HG03558 (cell line): ENCODE measurements around the gene ENDOV.

Source experiments
- ATAC-seq: cut with Tn5 transposase; IDR thresholded peaks from one replicate; pipeline ENCODE4 v1.9.1; 2021; ENCODE audit warnings: moderate number of reproducible peaks; ENCODE audit not compliant: unreplicated experiment; ENCODE audit errors: extremely low read depth

The ENDOV gene

GRCh38 chr17:80413771-80414507, 1.0 kb upstream of the ENDOV start:
- no peak for ATAC-seq

- ATAC-seq = no peak
These were observed 512 bp upstream of the ENDOV start for GRCh38 chr17:80414508-80414802.

- ATAC-seq = no peak
These were observed 715 bp downstream of the ENDOV start for GRCh38 chr17:80415626-80416137.

GRCh38 chr17:80416260-80416939, 1.4 kb downstream of the ENDOV start:
- no peak for ATAC-seq

GRCh38 chr17:80416940-80417293, 1.9 kb downstream of the ENDOV start:
- ATAC-seq = no peak

GRCh38 chr17:80418589-80418988, 3.6 kb downstream of the ENDOV start:
- no peak for ATAC-seq

GRCh38 chr17:80419255-80419654, 4.3 kb downstream of the ENDOV start:
- no peak for ATAC-seq

- no peak for ATAC-seq
These were observed 6.6 kb downstream of the ENDOV start for GRCh38 chr17:80421381-80422090.

GRCh38 chr17:80422276-80422675, 7.3 kb downstream of the ENDOV start:
- no peak for ATAC-seq

- no peak for ATAC-seq
These were observed 8.0 kb downstream of the ENDOV start for GRCh38 chr17:80422981-80423380.

- ATAC-seq = no peak
These were observed 8.7 kb downstream of the ENDOV start for GRCh38 chr17:80423536-80424225.

GRCh38 chr17:80424261-80424660, 9.3 kb downstream of the ENDOV start:
- ATAC-seq = no peak

- ATAC-seq = no peak
These were observed 10.2 kb downstream of the ENDOV start for GRCh38 chr17:80424878-80425765.

GRCh38 chr17:80425835-80426426, 11.0 kb downstream of the ENDOV start:
- no peak for ATAC-seq

- ATAC-seq = no peak
These were observed 11.8 kb downstream of the ENDOV start for GRCh38 chr17:80426671-80427326.

- no peak for ATAC-seq
These were observed 12.7 kb downstream of the ENDOV start for GRCh38 chr17:80427366-80428282.

GRCh38 chr17:80428363-80428762, 13.4 kb downstream of the ENDOV start:
- ATAC-seq = no peak

GRCh38 chr17:80428796-80429195, 13.8 kb downstream of the ENDOV start:
- ATAC-seq = no peak
